ENCODE data around the gene OTUB1.

OTUB1 gene

GRCh38 chr11:64041846-64042245 lies 55.6 kb downstream of the OTUB1 start:
- TF ChIP-seq TAF1 (IDR thresholded peaks at IDR 0.05; ENCODE audit: borderline replicate concordance, insufficient read depth, low read length) (no peak), REST (IDR thresholded peaks at IDR 0.05; ENCODE audit: insufficient read depth in 1 of 2, low read depth in 2 of 2, low read length in 2 of 2) (no peak), FOXP2 (optimal IDR thresholded peaks at IDR 0.05; ENCODE audit: borderline replicate concordance, extremely low read depth, extremely low read length, insufficient read depth) (no peak), SIN3A (IDR thresholded peaks at IDR 0.05; ENCODE audit: borderline replicate concordance, insufficient read depth, low read length) (no peak), POLR2AphosphoS5 (IDR thresholded peaks at IDR 0.05; ENCODE audit: low read depth, low read length) (no peak)

GRCh38 chr11:64042301-64042700 lies 56.1 kb downstream of the OTUB1 start:
- no peak for TF ChIP-seq POLR2AphosphoS5 (IDR thresholded peaks at IDR 0.05; ENCODE audit: low read depth, low read length)
- no peak for TF ChIP-seq TAF1 (IDR thresholded peaks at IDR 0.05; ENCODE audit: borderline replicate concordance, insufficient read depth, low read length)
- TF ChIP-seq SIN3A (IDR thresholded peaks at IDR 0.05; ENCODE audit: borderline replicate concordance, insufficient read depth, low read length), result no peak
- TF ChIP-seq REST (IDR thresholded peaks at IDR 0.05; ENCODE audit: insufficient read depth in 1 of 2, low read depth in 2 of 2, low read length in 2 of 2), result no peak
- TF ChIP-seq FOXP2 (optimal IDR thresholded peaks at IDR 0.05; ENCODE audit: borderline replicate concordance, extremely low read depth, extremely low read length, insufficient read depth), result no peak

GRCh38 chr11:64043545-64043944 lies 57.3 kb downstream of the OTUB1 start:
- TF ChIP-seq TAF1 (IDR thresholded peaks at IDR 0.05; ENCODE audit: borderline replicate concordance, insufficient read depth, low read length) (no peak), FOXP2 (optimal IDR thresholded peaks at IDR 0.05; ENCODE audit: borderline replicate concordance, extremely low read depth, extremely low read length, insufficient read depth) (no peak), POLR2AphosphoS5 (IDR thresholded peaks at IDR 0.05; ENCODE audit: low read depth, low read length) (no peak), REST (IDR thresholded peaks at IDR 0.05; ENCODE audit: insufficient read depth in 1 of 2, low read depth in 2 of 2, low read length in 2 of 2) (no peak), SIN3A (IDR thresholded peaks at IDR 0.05; ENCODE audit: borderline replicate concordance, insufficient read depth, low read length) (no peak)

GRCh38 chr11:64044730-64045393 lies 58.6 kb downstream of the OTUB1 start:
- TF ChIP-seq SIN3A (IDR thresholded peaks at IDR 0.05; ENCODE audit: borderline replicate concordance, insufficient read depth, low read length) (no peak), TAF1 (IDR thresholded peaks at IDR 0.05; ENCODE audit: borderline replicate concordance, insufficient read depth, low read length) (no peak), POLR2AphosphoS5 (IDR thresholded peaks at IDR 0.05; ENCODE audit: low read depth, low read length) (no peak), FOXP2 (optimal IDR thresholded peaks at IDR 0.05; ENCODE audit: borderline replicate concordance, extremely low read depth, extremely low read length, insufficient read depth) (no peak), REST (IDR thresholded peaks at IDR 0.05; ENCODE audit: insufficient read depth in 1 of 2, low read depth in 2 of 2, low read length in 2 of 2) (no peak)

Data from PFSK-1 (cell line).